Cardiac septum (tissue), 1 donor: ENCODE data around the gene PHACTR4. TPM values are rescaled to one million over a fixed set of nuclear protein-coding genes. Genes with fewer than 3 reads are reported as not detected.
A peak's percentile ranks its signal among the peaks of the same experiment; 100 is the strongest.
"Not testable (repeated sequence)": the region's sequence is repeated elsewhere in the genome, so short reads cannot be mapped to it uniquely, and the experiment has no call there.

Source experiments
- DNase-seq: peaks from one replicate; pipeline ENCODE4 v3.0.0-alpha.2; 2020; ENCODE audit warnings: low spot score
- intact Hi-C: fragments of 100-400 bp; cut with DNase I; formaldehyde crosslinking; loops from one replicate; pipeline ENCODE4 v1.14.0; 2022
- total RNA-seq: library from RNA; stranded (reverse); fragmentation: NEBNext Ultra II Directional; extraction: Animal tissue kit (Norgen Biotek cat#: 25700); gene quantifications from one replicate; pipeline ENCODE4 v1.2.1, GENCODE V29; 2021
- donor health status: DM: no; HTN: no; CAD: no.

PHACTR4 gene
- total RNA-seq, 1 donor from 2014 or later: 18.0 TPM

DNA sequence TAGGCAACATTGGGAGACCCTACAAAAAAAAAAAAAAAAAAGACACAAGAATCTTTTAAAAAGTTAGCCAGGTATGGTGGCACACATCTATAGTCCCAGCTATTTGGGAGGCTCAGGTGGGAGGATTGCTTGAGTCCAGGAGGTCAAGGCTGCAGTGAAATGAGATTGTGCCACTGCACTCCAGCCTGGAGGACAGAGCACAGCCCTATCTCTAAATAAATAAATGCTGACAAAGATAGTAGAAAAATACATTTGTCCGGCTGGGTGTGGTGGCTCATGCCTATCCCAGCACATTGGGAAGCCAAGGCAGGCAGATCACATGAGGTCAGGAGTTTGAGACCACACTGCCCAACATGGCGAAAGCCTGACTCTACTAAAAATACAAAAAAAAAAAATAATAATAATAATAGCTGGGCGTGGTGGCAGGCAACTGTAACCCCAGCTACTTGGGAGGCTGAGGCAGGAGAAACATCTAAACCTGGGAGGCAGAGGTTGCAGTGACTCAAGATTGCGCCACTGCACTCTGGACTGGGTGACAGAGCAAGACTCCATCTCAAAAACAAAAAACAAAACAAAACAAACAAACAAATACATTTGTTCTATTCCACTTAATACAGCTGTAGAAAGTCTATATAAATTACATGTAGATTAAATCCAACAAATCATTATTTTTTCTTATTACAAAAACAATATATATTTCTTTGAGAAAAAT, 48.5 kb downstream of the PHACTR4 start:
- no peak for DNase-seq
- intact Hi-C loops: loop anchor here (10.0 kb wide), 1 partner anchor 57 kb away; no protein-coding TSS in a partner anchor

DNA sequence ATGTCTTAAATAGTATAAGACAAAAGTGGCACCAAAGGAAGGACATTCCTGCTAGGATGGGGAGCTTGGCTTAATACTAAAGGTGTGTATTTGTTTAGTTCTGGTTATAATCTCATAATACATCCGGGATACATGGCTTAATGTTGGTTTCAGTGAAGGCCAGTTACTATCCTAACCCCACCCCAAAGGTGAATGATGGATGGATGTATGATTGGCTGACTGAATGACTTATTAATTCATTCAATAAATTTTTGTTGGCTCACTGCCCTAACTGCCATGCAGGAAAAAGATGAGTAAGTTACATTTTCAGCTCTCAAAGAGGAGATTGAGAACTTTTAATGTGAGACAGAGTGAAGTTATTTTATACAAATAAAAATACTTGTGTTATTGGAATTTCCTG, 52.2 kb downstream of the PHACTR4 start:
- intact Hi-C loops: no loop called here
- DNase-seq: no peak

DNA sequence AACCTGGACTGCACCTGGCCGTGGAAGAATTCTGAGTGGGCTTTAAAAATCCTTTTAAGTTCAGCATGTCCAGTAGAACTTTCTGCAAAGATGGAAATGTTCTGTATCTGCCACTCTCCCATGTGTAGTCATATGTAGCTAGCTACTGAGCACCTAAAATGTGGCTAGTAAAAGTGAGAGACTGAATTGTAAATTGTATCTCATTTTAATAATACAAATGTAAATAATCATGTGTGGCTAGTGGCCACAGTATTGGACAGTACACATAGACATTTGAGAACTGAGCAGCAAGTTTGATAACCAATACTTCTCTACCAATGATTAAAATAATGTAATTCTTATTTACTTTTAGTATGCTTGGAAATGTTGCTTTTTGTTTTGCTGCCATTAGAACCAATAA, 57.3 kb downstream of the PHACTR4 start:
- DNase-seq: no peak
- intact Hi-C loops: no loop called here

DNA sequence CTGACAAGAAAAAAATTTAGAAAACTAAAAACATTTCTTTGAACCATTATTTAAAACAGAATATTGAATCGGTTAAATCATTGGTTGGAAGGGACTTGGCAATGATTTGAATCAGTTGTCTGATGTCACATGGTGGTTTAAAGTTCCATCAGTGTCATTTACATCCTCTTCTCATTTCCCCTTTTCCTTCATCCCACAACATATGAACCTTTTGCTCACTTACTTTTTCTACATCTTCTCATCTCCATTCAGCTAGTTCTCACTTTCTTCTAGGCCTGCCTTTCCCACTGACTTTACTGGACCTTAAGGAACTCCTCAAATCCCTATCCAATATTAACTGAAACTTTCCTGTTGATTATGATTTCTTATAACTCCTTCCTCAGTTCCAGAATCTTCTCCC, 58.5 kb downstream of the PHACTR4 start:
- no peak for DNase-seq
- intact Hi-C loops: no loop called here

DNA sequence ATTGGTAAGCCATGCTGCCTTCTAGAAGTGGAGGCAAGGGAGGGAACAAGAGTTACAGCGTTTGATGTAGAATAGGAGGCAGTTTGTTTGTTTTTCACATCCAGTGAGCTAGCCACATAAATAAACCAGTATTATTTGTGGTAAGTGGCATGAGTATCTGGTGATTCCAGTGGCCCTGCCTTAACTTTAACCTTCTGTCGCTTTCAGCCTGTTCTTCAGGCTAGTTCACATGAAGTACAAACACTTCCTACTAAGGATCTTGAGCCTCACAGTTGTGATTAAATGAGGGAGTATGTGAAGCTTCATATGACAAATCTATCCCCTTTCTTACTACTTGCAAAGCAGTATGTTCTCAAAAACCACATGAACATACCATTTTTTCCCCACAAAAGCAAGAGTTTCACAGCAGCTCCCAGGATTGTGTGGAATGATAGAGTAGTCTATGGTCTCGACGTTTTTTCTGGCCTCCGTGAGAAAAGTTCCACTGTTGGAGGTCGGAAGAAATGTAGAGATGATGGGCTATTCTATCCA, 59.5 kb downstream of the PHACTR4 start:
- DNase-seq: no peak
- intact Hi-C loops: no loop called here

DNA sequence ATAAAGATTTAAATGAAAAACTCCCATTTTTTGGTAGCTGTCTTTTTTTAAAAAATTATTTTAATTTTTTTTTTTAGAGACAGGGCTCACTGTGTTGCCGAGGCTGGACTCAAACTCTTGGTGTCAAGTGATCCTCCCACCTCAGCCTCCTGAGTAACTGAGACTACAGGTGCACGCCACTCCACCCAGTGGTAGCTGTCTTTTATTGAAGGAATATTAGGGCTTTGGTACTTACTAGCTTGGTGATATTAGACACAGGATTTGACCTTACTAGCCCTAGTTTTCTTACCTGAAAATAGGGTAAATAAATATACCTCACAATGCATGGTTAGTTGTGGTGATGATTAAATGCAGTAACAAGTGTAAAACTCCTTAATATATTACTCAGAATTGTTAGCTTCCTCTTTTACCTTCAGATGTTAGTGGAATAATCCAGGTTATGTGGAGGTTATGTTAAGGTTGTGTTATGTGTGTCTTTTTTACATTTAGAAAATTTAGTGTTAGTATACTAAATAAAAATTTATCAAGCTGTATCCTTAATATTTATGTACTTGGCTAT, 66.8 kb downstream of the PHACTR4 start:
- intact Hi-C loops: no loop called here
- DNase-seq: no peak

DNA sequence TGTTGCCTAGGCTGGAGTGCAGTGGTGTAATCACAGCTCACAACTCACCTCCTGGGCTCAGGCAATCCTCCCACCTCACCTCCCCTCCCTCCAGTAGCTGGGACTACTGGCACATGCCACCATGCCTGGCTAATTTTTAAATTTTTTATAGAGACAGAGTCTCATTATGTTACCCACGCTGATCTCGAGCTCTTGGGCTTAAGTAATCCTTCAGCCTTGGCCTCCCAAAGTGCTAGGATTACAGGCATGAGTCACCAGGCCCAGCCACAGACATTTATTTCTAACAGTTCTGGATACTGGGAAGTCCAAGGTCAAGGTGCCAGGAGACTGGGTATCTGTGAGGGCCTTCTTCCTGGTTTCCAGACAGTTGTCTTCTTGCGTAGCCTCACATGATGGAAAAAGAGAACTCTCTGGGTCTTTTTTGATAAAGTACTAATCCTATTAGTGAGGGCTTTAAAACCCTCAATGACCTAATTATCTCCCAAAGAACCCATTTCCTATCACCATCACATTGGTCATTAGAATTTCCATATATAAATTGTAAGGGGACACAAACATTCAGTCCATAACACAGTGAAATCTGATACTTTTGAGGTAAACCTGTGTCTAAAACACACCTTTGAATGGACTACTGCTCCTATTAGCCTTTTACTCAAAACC, 67.9 kb downstream of the PHACTR4 start:
- DNase-seq: no peak
- intact Hi-C loops: no loop called here

DNA sequence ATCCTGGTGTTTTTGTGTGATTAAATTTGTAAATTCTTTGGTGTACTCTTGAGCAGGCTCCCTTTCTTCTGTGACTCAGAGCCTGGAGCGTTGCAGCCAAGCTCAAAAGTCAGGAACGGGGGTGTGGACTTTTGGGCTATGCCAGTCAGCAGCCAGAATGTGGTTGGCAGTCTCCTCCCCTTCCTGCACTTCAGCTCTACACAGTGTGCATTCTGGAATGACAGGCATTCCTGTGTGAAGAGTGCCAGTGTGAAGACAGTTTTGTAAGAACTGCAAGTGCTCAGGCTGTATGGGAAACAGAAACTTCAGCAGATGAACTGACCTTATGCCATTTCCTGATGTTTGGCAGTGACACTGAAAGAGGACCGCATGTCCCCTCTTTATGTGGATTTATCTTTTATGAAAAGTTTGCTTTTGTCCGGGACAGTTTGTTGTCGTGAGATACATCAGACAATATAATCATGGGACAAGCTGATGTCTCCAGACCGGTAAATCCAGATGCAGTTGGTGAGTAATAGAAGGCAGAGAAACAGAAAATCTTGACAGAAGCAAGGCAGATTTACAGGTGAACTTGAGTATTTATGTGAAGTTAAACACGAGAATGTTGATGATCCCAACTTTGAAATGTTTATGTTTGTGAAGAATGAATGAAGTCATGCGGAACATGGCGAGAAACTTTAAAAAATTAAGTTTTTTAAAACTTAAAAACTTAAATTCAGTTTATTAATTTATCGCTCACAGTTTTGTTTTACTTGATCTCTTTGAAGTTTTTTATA, 68.6 kb downstream of the PHACTR4 start:
- intact Hi-C loops: no loop called here
- DNase-seq: peak; percentile 82

DNA sequence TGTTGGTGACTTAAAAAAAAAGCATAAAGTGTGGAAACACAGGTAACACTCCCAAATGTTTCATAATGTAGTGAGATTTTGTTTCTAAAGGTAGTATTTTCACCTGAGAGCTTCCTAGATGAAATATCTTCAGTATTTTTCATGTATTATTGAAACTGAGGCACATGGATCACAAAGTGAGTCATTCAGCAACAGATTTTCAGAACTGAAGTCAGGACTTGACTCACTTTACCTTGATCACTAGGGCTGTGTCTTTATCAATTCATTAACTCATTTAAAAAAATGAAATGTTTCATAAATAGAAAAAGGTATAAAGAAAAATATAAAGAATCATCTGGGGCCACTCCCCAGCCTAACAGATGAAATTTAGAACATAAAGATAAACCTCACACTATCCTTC, 69.8 kb downstream of the PHACTR4 start:
- no peak for DNase-seq
- intact Hi-C loops: no loop called here

DNA sequence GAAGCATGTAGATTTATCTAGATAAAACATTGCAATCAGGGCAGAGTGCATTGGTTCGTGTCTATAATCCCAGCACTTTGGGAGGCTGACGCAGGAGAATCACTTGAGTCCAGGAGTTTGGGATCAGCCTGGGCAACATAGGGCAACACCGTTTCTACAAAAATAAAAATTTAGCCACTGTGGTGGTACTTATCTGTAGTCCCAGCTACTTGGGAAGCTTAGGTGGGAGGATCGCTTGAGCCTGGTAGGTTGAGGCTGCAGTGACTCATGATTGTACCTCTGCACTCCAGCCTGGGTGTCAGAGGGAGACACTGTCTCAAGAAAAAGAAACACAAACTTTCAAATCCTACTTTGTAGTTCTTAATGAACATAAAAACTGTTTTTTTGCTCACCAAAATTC, 72.1 kb downstream of the PHACTR4 start:
- intact Hi-C loops: no loop called here
- no peak for DNase-seq

DNA sequence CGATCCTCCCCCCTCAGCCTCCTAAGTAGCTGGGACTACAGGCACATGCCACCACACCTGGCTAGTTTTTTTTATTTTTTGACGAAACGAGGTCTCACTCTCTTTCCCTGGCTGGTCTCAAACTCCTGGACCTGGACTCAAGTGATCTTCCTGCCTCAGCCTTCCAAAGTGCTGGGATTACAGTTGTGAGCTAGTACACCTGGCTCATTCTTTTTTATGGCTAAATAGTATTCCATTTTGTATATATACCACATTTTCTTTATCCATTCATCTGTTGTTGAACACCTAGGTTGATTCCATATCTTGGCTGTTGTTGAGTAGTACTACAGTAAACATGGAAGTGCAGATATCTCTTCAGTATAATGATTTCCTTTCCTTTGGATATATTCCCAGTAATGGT, 74.0 kb downstream of the PHACTR4 start:
- DNase-seq: no peak
- intact Hi-C loops: no loop called here

DNA sequence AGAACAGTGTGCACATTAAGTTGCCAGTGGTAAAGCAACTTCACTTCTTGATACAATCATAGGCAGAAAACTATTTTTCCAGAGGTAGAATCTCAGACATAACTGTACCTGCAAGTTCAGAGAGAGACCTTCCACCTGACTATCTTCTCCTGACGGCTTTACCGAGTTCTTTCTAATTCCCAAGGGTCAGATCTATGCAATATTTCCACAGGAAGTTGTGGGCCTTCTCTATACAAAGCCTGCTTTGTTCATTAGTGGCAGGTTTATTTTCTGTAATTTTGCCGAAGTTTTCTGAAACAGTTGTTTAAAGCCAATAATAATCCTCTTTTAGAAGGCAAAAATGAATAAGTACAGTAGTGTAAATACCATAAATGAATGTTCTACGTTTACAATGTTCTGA, 78.1 kb downstream of the PHACTR4 start:
- DNase-seq: no peak
- intact Hi-C loops: no loop called here

DNA sequence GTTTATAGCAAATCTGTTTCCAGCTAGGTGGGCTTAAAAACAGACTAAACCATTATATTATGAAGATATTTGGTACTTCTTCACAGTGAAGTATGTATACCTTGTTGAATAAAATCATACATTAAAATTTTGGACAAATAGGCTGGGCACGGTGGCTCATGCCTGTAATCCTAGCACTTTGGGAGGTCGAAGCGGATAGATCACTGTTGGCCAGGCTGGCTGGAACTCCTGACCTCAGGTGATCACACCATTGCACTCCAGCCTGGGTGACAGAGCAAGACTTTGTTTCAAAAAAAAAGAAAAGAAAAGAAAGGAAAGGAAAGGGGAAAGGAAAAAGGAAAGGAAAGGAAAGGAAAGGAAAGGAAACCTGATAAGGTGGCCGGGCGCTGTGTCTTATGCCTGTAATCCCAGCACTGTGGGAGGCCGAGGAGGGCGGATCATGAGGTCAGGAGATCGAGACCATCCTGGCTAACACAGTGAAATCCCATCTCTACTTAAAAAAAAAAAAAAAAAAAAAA, 78.6 kb downstream of the PHACTR4 start:
- intact Hi-C loops, DNase-seq: not testable (repeated sequence)

DNA sequence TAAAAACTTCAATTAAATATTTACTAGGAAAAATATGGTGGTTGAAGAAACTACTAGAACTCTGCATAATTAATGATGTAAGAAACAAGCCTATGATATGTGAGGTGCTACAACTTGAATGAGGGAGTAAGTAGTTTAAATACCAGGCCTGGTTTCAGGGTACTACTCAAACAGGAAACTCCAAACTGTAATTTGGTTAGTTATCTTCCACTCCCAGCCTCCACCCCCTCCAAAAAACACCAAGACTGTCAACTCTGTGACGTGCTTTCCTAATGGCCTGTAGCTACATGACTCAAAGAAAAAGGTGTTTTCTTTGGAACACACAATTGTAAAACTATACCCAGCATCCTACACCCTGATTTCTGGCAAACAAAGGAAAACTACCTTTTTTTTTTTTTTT, 80.4 kb downstream of the PHACTR4 start:
- intact Hi-C loops: no loop called here
- no peak for DNase-seq

DNA sequence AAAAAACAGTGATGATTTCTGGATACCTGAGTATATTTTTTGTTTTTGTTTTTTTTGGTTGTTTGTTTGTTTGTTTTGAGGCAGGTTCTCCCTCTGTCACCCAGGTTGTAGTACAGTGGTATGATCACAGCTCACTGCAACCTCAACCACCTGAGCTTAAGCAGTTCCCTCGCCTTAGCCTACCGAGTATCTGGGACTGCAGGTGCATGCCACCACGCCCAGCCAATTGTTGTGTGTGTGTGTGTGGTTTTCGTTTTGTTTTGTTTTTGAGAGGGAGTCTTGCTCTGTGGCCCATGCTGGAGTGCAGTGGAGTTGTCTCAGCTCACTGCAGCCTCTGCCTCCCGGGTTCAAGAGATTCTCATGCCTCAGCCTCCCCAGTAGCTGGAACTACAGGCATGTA, 81.0 kb downstream of the PHACTR4 start:
- intact Hi-C loops: no loop called here

DNA sequence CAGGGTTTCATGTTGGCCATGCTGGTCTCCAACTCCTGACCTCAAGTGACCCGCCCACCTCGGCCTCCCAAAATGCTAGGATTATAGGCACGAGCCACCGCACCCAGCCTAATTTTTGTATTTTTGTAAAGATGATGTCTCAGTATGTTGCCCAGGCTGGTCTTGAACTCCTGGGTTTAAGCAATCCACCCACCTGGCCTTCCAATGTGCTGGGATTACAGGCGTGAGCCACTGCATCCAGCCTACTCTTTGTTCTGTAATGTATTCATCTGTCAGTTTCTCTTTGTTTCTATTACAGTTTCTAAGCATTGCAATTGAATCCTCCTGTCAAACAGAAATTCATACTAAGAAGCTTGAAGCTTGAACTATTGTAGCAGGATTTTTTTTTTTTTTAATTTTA, 81.5 kb downstream of the PHACTR4 start:
- DNase-seq: no peak
- intact Hi-C loops: no loop called here

More for the DNA sequence above, 81.0 kb downstream of the PHACTR4 start:
- no peak for DNase-seq

DNA sequence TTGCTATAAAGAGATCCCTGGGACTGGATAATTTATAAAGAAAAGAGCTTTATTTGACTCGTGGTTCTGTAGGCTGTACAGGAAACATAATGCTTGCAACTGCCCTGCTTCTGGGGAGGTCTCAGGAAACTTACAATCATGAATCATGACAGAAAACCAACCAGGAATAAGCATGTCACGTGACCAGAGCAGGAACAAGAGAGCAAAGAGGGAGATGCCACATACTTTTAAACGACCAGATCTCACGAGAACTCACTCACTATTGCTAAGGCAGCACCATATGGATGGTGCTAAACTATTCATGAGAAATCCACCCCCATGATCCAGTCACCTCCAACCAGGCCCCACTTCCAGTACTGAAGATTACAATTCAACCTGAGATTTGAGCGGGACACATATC, 86.5 kb downstream of the PHACTR4 start:
- intact Hi-C loops: no loop called here
- no peak for DNase-seq

DNA sequence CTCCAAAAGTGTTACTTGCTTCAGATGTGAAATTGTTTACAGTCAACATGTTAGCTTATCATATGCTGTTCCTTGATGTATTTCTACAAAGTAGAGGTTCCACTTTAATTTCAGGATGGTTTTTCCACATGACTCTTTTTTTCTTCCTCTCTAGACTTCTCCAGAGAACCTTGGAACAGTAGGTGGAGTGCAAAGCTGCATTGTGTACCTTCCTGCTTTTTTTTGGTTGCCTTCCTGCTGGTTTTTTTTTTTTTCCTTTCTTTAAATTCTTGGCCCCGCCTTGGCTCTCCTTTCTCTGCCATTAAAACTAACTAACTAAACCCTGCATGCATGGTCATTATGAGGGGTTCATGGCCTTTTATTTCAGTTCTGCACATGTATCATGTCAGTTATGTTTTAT, 88.1 kb downstream of the PHACTR4 start:
- no peak for DNase-seq
- intact Hi-C loops: no loop called here

DNA sequence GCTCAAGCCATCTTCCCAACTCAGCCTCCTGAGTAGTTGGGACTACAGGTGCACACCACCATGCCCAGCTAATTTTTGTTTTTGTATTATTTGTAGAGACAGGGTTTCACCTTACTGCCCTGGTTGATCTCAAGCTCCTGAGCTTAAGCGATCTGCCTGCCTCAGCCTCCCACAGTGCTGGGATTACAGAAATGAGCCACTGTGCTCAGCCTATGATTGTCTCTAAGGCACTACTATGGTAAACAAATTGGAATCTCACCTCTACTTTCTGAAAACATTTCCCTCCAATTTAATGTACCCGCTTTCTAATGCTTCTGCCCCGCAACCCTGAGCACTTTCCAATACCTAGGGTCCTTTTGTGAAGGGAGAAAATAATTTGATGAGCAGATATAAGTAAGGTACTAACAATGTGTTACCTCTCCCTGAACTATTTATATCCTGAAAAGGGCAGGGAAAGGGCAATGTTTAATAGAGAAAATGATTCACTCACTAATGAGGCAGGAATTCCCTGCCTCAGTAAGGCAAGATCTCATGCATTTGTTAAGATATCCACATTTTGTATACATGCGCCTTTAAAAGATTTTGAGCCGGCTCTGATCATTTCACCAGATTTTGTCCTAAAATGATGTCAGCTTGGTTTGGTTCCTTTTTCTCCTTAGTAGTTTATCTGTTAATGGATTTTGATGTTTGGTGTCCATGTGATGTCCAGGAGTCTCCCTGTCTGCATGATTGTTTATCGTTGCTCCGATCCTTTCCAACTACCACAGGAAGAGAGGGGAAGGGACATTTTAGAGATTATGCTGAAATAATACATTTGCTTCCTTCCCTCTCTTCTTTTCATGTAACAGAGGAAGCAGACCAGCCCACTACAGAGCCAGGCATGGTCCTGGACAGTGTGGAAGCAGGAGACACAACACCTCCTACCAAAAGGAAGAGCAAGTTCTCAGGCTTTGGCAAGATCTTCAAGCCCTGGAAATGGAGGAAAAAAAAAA, 89.0 kb downstream of the PHACTR4 start:
- intact Hi-C loops: no loop called here
- no peak for DNase-seq
